H9 (cell line): Measurements from ENCODE around the gene TENM4. TPM values are rescaled to one million over a fixed set of nuclear protein-coding genes. Genes with fewer than 3 reads are reported as not detected.

Source experiments
- DNase-seq: peaks from one replicate; pipeline ENCODE4 v3.0.0-alpha.2; 2017
- H2AFZ ChIP-seq: one replicate; pipeline ENCODE4 v1.6.1; 2013; ENCODE audit warnings: mild to moderate bottlenecking, low read length, control low read depth, moderate library complexity
- H2AK5ac ChIP-seq: 2 replicates; pipeline ENCODE4 v1.6.1; 2013; ENCODE audit warnings: low read length, control low read depth, mixed read lengths; ENCODE audit not compliant: insufficient read length
- H2BK120ac ChIP-seq: one replicate; pipeline ENCODE4 v1.6.1; 2013; ENCODE audit warnings: low read depth, mild to moderate bottlenecking, low read length, control low read depth, inconsistent platforms; ENCODE audit not compliant: poor library complexity, severe bottlenecking
- H2BK12ac ChIP-seq: 2 replicates; pipeline ENCODE4 v1.6.1; 2013; ENCODE audit warnings: low read length, control low read depth, mixed read lengths, low read depth; ENCODE audit not compliant: insufficient read length
- H2BK15ac ChIP-seq: 2 replicates; pipeline ENCODE4 v1.6.1; 2013; ENCODE audit warnings: low read depth, low read length, control low read depth
- H2BK20ac ChIP-seq: one replicate; pipeline ENCODE4 v1.6.1; 2013; ENCODE audit warnings: low read depth, mild to moderate bottlenecking, low read length, control low read depth, inconsistent platforms; ENCODE audit not compliant: poor library complexity, severe bottlenecking
- H2BK5ac ChIP-seq: 2 replicates; pipeline ENCODE4 v1.6.1; 2013; ENCODE audit warnings: low read length, control low read depth, mixed read lengths; ENCODE audit not compliant: insufficient read length
- H3K14ac ChIP-seq: 2 replicates; pipeline ENCODE4 v1.6.1; 2013; ENCODE audit warnings: low read length, control low read depth; ENCODE audit not compliant: insufficient read depth
- H3K18ac ChIP-seq: 2 replicates; pipeline ENCODE4 v1.6.1; 2013; ENCODE audit warnings: low read depth, mild to moderate bottlenecking, mixed read lengths, low read length, control low read depth; ENCODE audit not compliant: insufficient read length
- H3K23ac ChIP-seq: 2 replicates; pipeline ENCODE4 v1.6.1; 2013; ENCODE audit warnings: low read length, control low read depth, mixed read lengths, low read depth; ENCODE audit not compliant: insufficient read length
- H3K23me2 ChIP-seq: 2 replicates; pipeline ENCODE4 v1.6.1; 2013; ENCODE audit warnings: low read depth, mild to moderate bottlenecking, mixed read lengths, low read length, control low read depth; ENCODE audit not compliant: insufficient read length, poor library complexity, severe bottlenecking
- H3K27ac ChIP-seq: 2 replicates; pipeline ENCODE4 v1.5.1; 2013; ENCODE audit warnings: low read length, control low read depth, mixed read lengths, low read depth; ENCODE audit not compliant: insufficient read length
- H3K27me3 ChIP-seq: 2 replicates; pipeline ENCODE4 v1.6.1; 2013; ENCODE audit warnings: low read length, control low read depth, inconsistent platforms; ENCODE audit not compliant: insufficient read depth
- H3K4ac ChIP-seq: 2 replicates; pipeline ENCODE4 v1.6.1; 2013; ENCODE audit warnings: low read depth, mild to moderate bottlenecking, control low read depth, inconsistent platforms, low read length, moderate library complexity
- H3K4me1 ChIP-seq: 2 replicates; pipeline ENCODE4 v1.6.1; 2013; ENCODE audit warnings: low read length, control low read depth, inconsistent platforms; ENCODE audit not compliant: insufficient read depth
- H3K4me2 ChIP-seq: 2 replicates; pipeline ENCODE4 v1.6.1; 2013; ENCODE audit warnings: low read length, control low read depth, mixed read lengths; ENCODE audit not compliant: insufficient read length, insufficient read depth
- H3K56ac ChIP-seq: 2 replicates; pipeline ENCODE4 v1.6.1; 2013; ENCODE audit warnings: low read depth, mild to moderate bottlenecking, mixed read lengths, low read length, control low read depth; ENCODE audit not compliant: insufficient read length
- H3K79me1 ChIP-seq: 2 replicates; pipeline ENCODE4 v1.6.1; 2013; ENCODE audit warnings: low read depth, mild to moderate bottlenecking, moderate library complexity, low read length, control low read depth, inconsistent platforms; ENCODE audit not compliant: insufficient read depth, poor library complexity, severe bottlenecking
- H3K79me2 ChIP-seq: 2 replicates; pipeline ENCODE4 v1.6.1; 2013; ENCODE audit warnings: low read length, control low read depth, inconsistent platforms; ENCODE audit not compliant: insufficient read depth
- H3K9ac ChIP-seq: 2 replicates; pipeline ENCODE4 v1.6.1; 2013; ENCODE audit warnings: low read length, control low read depth, mixed read lengths; ENCODE audit not compliant: insufficient read length; ENCODE audit errors: extremely low read depth
- H3K9me3 ChIP-seq: one replicate; pipeline ENCODE4 v1.6.1; 2013; ENCODE audit warnings: low read depth, low read length, inconsistent platforms; ENCODE audit not compliant: control insufficient read depth
- H3T11ph ChIP-seq: one replicate; pipeline ENCODE4 v1.6.1; 2013; ENCODE audit warnings: mild to moderate bottlenecking, low read length, control low read depth, inconsistent platforms
- H4K20me1 ChIP-seq: one replicate; pipeline ENCODE4 v1.6.1; 2013; ENCODE audit not compliant: control insufficient read depth, insufficient read length, insufficient read depth
- H4K5ac ChIP-seq: 2 replicates; pipeline ENCODE4 v1.6.1; 2013; ENCODE audit warnings: low read depth, mild to moderate bottlenecking, mixed read lengths, low read length, control low read depth; ENCODE audit not compliant: insufficient read length
- H4K8ac ChIP-seq: replicated peaks from 2 replicates; pipeline ENCODE4 v1.6.1; 2013; ENCODE audit warnings: low read length, control low read depth, mixed read lengths, low read depth; ENCODE audit not compliant: insufficient read length
- H4K91ac ChIP-seq: 2 replicates; pipeline ENCODE4 v1.6.1; 2013; ENCODE audit warnings: low read depth, mild to moderate bottlenecking, moderate library complexity, mixed read lengths, low read length, control low read depth; ENCODE audit not compliant: insufficient read length
- H3K27ac Mint-ChIP-seq, 3 experiments: 2 replicates in 2 of 3; 3 replicates in 1 of 3; pipeline ENCODE4 v1.8.0; 2020 to 2021; ENCODE audit warnings: mixed read lengths in 3 of 3, mild to moderate bottlenecking in 1 of 3, moderate library complexity in 1 of 3
- H3K27me3 Mint-ChIP-seq: 2 replicates; pipeline ENCODE4 v1.8.0; 2021; ENCODE audit warnings: low read depth, mild to moderate bottlenecking, moderate library complexity, mixed read lengths
- H3K36me3 Mint-ChIP-seq, 3 experiments: 2 replicates in 2 of 3; 3 replicates in 1 of 3; pipeline ENCODE4 v1.8.0; 2020 to 2021; ENCODE audit warnings: low read depth in 3 of 3, mixed read lengths in 3 of 3; ENCODE audit not compliant: insufficient read depth in 1 of 3
- H3K4me1 Mint-ChIP-seq, 2 experiments: 2 replicates each; pipeline ENCODE4 v1.8.0; 2020; ENCODE audit warnings: mixed read lengths in 2 of 2
- H3K4me3 Mint-ChIP-seq, 2 experiments: 2 replicates in 1 of 2; 3 replicates in 1 of 2; pipeline ENCODE4 v1.8.0; 2020 to 2021; ENCODE audit warnings: mild to moderate bottlenecking in 2 of 2, mixed read lengths in 2 of 2, moderate library complexity in 1 of 2
- H3K9me3 Mint-ChIP-seq, 2 experiments: 2 replicates in 1 of 2; 3 replicates in 1 of 2; pipeline ENCODE4 v1.8.0; 2020; ENCODE audit warnings: mild to moderate bottlenecking in 2 of 2, mixed read lengths in 2 of 2, moderate library complexity in 1 of 2
- CTCF ChIP-seq: fragments of 200-600 bp; sonication (generic); conservative IDR thresholded peaks from 3 replicates; pipeline ENCODE4 v1.8.0; 2021; ENCODE audit warnings: antibody characterized with exemption, mild to moderate bottlenecking
- WGBS: extraction: QIAGEN DNeasy Blood & Tissue Kit; methylation state at CpG from one replicate; pipeline ENCODE4 v1.1.7; 2013; ENCODE audit warnings: missing lambda C conversion rate, low lambda C conversion rate, mixed read lengths; ENCODE audit not compliant: insufficient read length; ENCODE audit errors: extremely low coverage; 5-methylcytosine and 5-hydroxymethylcytosine counted together
- microRNA-seq: library from miRNA; unstranded; fragments of <30 nt; microRNA quantifications from one replicate; pipeline ENCODE4, GENCODE V29; 2020; ENCODE audit warnings: borderline microRNAs expressed
- total RNA-seq: library from RNA; stranded (reverse); gene quantifications from 2 replicates; pipeline ENCODE4 v1.2.1, GENCODE V29; 2021

Gene TENM4
- total RNA-seq, 1 experiment from 2014 or later = 4.6 TPM

GRCh38 chr11:78603792-78604191 is 837.0 kb downstream of the TENM4 start:
- no CpG with 5 or more reads among the region's 1 CpG for WGBS
- Histone ChIP-seq H3T11ph (no peak overlapping the region), H3K23me2 (no peaks in the 10 kb centered on the region), H4K8ac (no peak overlapping the region), H2BK12ac (no peak overlapping the region), H2BK15ac (no peak overlapping the region), H3K4ac (no peak overlapping the region), H3K9ac (no peak overlapping the region), H3K27me3 (no peaks in the 10 kb centered on the region), H3K9me3 (no peaks in the 10 kb centered on the region), H3K79me2 (no peaks in the 10 kb centered on the region), H2BK20ac (no peak overlapping the region), H3K79me1 (no peaks in the 10 kb centered on the region), H3K4me1 (no peaks in the 10 kb centered on the region; the same call in 1 of the 2 replicates), H3K56ac (no peak overlapping the region), H3K27ac (no peak overlapping the region), H2BK5ac (no peak overlapping the region), H4K91ac (no peak overlapping the region), H4K5ac (no peak overlapping the region), H2AFZ (no peak overlapping the region), H3K4me2 (no peak overlapping the region), H2BK120ac (no peak overlapping the region), H2AK5ac (no peak overlapping the region), H3K18ac (no peak overlapping the region), H4K20me1 (no peaks in the 10 kb centered on the region), H3K23ac (no peak overlapping the region), H3K14ac (no peak overlapping the region)
- no peak for DNase-seq
- Mint-ChIP-seq H3K4me1 (peaks cover 5 to 8% of the 10 kb centered on the region in 2 experiments), H3K27me3 (peaks cover 14% of the 10 kb centered on the region), H3K9me3 (peaks cover 4 to 6% of the 10 kb centered on the region in 2 experiments; a peak in 2 of 5 replicates), H3K27ac (no peak overlapping the region), H3K4me3 (no peak overlapping the region), H3K36me3 (no peaks in the 10 kb centered on the region)
- no peak for TF ChIP-seq CTCF

Small RNA genes within 50 kb of the gene (microRNA-seq; reads per million reads assigned to microRNA genes)
- not detected for gene MIR5579
- 124 reads per million, percentile 75 among the genes with 10 or more reads in this experiment for gene MIR708
